Measurements from ENCODE around the gene DOCK1.

Gene DOCK1

GRCh38 chr10:127085957-127086356 lies 180.7 kb downstream of the DOCK1 start:
- Histone ChIP-seq H3K27me3 (ENCODE audit: control insufficient read depth, insufficient read depth, low read length) (no peaks in the 10 kb centered on the region), H3K4me2 (ENCODE audit: low read length) (no peak overlapping the region), H3K9me3 (ENCODE audit: control insufficient read depth, low read length) (no peaks in the 10 kb centered on the region), H2AFZ (no peak overlapping the region), H3K4me3 (ENCODE audit: low read depth, low read length) (no peak overlapping the region), H3K4me1 (no peaks in the 10 kb centered on the region), H3K36me3 (ENCODE audit: control insufficient read depth, insufficient read depth, low read length) (no peaks in the 10 kb centered on the region), H3K79me2 (no peaks in the 10 kb centered on the region), H3K27ac (no peak overlapping the region), H3K9ac (no peak overlapping the region)
- TF ChIP-seq CTCF (IDR thresholded peaks at IDR 0.05), result no peak

- H3K27me3 ChIP-seq (ENCODE audit: control insufficient read depth, insufficient read depth, low read length), result no peaks in the 10 kb centered on the region
- no peak overlapping the region for H2AFZ ChIP-seq
- H3K36me3 ChIP-seq (ENCODE audit: control insufficient read depth, insufficient read depth, low read length), result no peaks in the 10 kb centered on the region
- H3K9ac ChIP-seq, result no peak overlapping the region
- no peaks in the 10 kb centered on the region for H3K4me1 ChIP-seq
- no peak overlapping the region for H3K27ac ChIP-seq
- TF ChIP-seq CTCF (IDR thresholded peaks at IDR 0.05), result no peak
- H3K4me2 ChIP-seq (ENCODE audit: low read length), result no peak overlapping the region
- H3K79me2 ChIP-seq, result no peaks in the 10 kb centered on the region
- no peak overlapping the region for H3K4me3 ChIP-seq (ENCODE audit: low read depth, low read length)
- H3K9me3 ChIP-seq (ENCODE audit: control insufficient read depth, low read length), result no peaks in the 10 kb centered on the region
Observed at GRCh38 chr10:127088908-127089307, 183.7 kb downstream of the DOCK1 start.

- no peaks in the 10 kb centered on the region for H3K27me3 ChIP-seq (ENCODE audit: control insufficient read depth, insufficient read depth, low read length)
- no peaks in the 10 kb centered on the region for H3K4me1 ChIP-seq
- no peak overlapping the region for H3K9ac ChIP-seq
- H3K4me2 ChIP-seq (ENCODE audit: low read length), result no peak overlapping the region
- no peak overlapping the region for H2AFZ ChIP-seq
- H3K27ac ChIP-seq, result no peak overlapping the region
- H3K9me3 ChIP-seq (ENCODE audit: control insufficient read depth, low read length), result no peaks in the 10 kb centered on the region
- no peaks in the 10 kb centered on the region for H3K79me2 ChIP-seq
- no peak overlapping the region for H3K4me3 ChIP-seq (ENCODE audit: low read depth, low read length)
- H3K36me3 ChIP-seq (ENCODE audit: control insufficient read depth, insufficient read depth, low read length), result no peaks in the 10 kb centered on the region
- no peak for TF ChIP-seq CTCF (IDR thresholded peaks at IDR 0.05)
Observed at GRCh38 chr10:127089446-127089845, 184.2 kb downstream of the DOCK1 start.

GRCh38 chr10:127090138-127090537 lies 184.9 kb downstream of the DOCK1 start:
- H3K9ac ChIP-seq, result no peak overlapping the region
- H3K9me3 ChIP-seq (ENCODE audit: control insufficient read depth, low read length), result no peaks in the 10 kb centered on the region
- H3K27me3 ChIP-seq (ENCODE audit: control insufficient read depth, insufficient read depth, low read length), result no peaks in the 10 kb centered on the region
- H3K4me3 ChIP-seq (ENCODE audit: low read depth, low read length), result no peak overlapping the region
- no peak overlapping the region for H2AFZ ChIP-seq
- no peaks in the 10 kb centered on the region for H3K36me3 ChIP-seq (ENCODE audit: control insufficient read depth, insufficient read depth, low read length)
- no peak for TF ChIP-seq CTCF (IDR thresholded peaks at IDR 0.05)
- no peaks in the 10 kb centered on the region for H3K4me1 ChIP-seq
- H3K4me2 ChIP-seq (ENCODE audit: low read length), result no peak overlapping the region
- no peak overlapping the region for H3K27ac ChIP-seq
- H3K79me2 ChIP-seq, result no peaks in the 10 kb centered on the region

GRCh38 chr10:127091354-127091753 lies 186.1 kb downstream of the DOCK1 start:
- Histone ChIP-seq H3K9ac (no peak overlapping the region), H3K27ac (no peak overlapping the region), H3K79me2 (no peaks in the 10 kb centered on the region), H2AFZ (no peak overlapping the region), H3K9me3 (ENCODE audit: control insufficient read depth, low read length) (no peaks in the 10 kb centered on the region), H3K4me3 (ENCODE audit: low read depth, low read length) (no peak overlapping the region), H3K4me2 (ENCODE audit: low read length) (no peak overlapping the region), H3K27me3 (ENCODE audit: control insufficient read depth, insufficient read depth, low read length) (no peaks in the 10 kb centered on the region), H3K4me1 (no peaks in the 10 kb centered on the region), H3K36me3 (ENCODE audit: control insufficient read depth, insufficient read depth, low read length) (no peaks in the 10 kb centered on the region)
- no peak for TF ChIP-seq CTCF (IDR thresholded peaks at IDR 0.05)

All from parathyroid adenoma (tissue), 2 donors.